C4-2B (cell line): ENCODE results near the gene FOXF2.

Source experiments
- CTCF ChIP-seq: fragments of 450-650 bp; conservative IDR thresholded peaks from 2 replicates; pipeline ENCODE4 v1.5.1; 2017; ENCODE audit warnings: mild to moderate bottlenecking
- ZFX ChIP-seq: fragments of 450-650 bp; IDR thresholded peaks from 2 replicates; pipeline ENCODE4 v1.6.1; 2017

- TF ChIP-seq CTCF (no peak), ZFX (no peak)
Measured at GRCh38 chr6:1347161-1347560, 42.2 kb upstream of the FOXF2 start.
